NCI-H2107 treated with DMSO at 0.1 percent for 48 hours (cell line): ENCODE data around the gene CASZ1.

ENCODE experiments used
- DNase-seq: peaks from one replicate; lab custom pipeline; 2025; ENCODE audit not compliant: unreplicated experiment; lab: John Stamatoyannopoulos, UW

CASZ1 gene

GRCh38 chr1:10733474-10734366 is 62.7 kb downstream of the CASZ1 start:
- peak; percentile 35 for DNase-seq

- DNase-seq = no peak
Observed at GRCh38 chr1:10730985-10731384, 65.5 kb downstream of the CASZ1 start.

GRCh38 chr1:10728595-10729410 is 67.6 kb downstream of the CASZ1 start:
- DNase-seq = no peak

GRCh38 chr1:10727751-10728232 is 68.7 kb downstream of the CASZ1 start:
- DNase-seq = no peak

- no peak for DNase-seq
Observed at GRCh38 chr1:10726355-10726754, 70.1 kb downstream of the CASZ1 start.

GRCh38 chr1:10724948-10725847 is 71.2 kb downstream of the CASZ1 start:
- DNase-seq = no peak

GRCh38 chr1:10724511-10724910 is 71.9 kb downstream of the CASZ1 start:
- no peak for DNase-seq

GRCh38 chr1:10724052-10724494 is 72.4 kb downstream of the CASZ1 start:
- DNase-seq = peak; percentile 73

- no peak for DNase-seq
Observed at GRCh38 chr1:10723317-10723716, 73.1 kb downstream of the CASZ1 start.

GRCh38 chr1:10722803-10723202 is 73.6 kb downstream of the CASZ1 start:
- no peak for DNase-seq

- DNase-seq = no peak
Observed at GRCh38 chr1:10721381-10722321, 74.8 kb downstream of the CASZ1 start.

GRCh38 chr1:10720635-10721034 is 75.8 kb downstream of the CASZ1 start:
- DNase-seq = no peak

- DNase-seq = no peak
Observed at GRCh38 chr1:10718083-10718415, 78.4 kb downstream of the CASZ1 start.

GRCh38 chr1:10717296-10718082 is 79.0 kb downstream of the CASZ1 start:
- DNase-seq = no peak

GRCh38 chr1:10716840-10717239 is 79.6 kb downstream of the CASZ1 start:
- no peak for DNase-seq

GRCh38 chr1:10714337-10715114 is 81.9 kb downstream of the CASZ1 start:
- no peak for DNase-seq

GRCh38 chr1:10713614-10714013 is 82.8 kb downstream of the CASZ1 start:
- no peak for DNase-seq
